ENCODE measurements around the gene RBM38.
"Not testable (repeated sequence)": the region's sequence is repeated elsewhere in the genome, so short reads cannot be mapped to it uniquely, and the experiment has no call there.

The RBM38 gene

DNA sequence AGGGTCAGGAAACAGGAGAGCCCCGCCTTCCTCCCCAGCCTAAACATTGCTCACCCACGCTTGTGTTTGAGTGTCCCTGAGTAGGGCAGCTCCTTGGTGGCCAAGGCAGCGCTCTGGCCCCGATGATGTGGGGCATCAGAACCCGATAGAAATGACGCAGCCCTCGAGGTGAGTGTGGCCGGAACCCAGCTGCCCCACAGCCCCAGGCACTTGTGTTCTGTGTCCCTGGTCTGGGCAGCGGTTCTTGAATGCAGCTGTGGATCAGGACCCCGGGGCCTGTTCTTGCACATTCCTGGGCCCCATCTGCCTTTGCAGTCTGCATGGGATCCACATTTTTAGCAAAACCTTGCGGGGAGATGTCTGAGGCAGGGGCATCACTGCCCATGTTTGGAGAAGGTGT is 12.8 kb downstream of the RBM38 start:
- no peak for DNase-seq

DNA sequence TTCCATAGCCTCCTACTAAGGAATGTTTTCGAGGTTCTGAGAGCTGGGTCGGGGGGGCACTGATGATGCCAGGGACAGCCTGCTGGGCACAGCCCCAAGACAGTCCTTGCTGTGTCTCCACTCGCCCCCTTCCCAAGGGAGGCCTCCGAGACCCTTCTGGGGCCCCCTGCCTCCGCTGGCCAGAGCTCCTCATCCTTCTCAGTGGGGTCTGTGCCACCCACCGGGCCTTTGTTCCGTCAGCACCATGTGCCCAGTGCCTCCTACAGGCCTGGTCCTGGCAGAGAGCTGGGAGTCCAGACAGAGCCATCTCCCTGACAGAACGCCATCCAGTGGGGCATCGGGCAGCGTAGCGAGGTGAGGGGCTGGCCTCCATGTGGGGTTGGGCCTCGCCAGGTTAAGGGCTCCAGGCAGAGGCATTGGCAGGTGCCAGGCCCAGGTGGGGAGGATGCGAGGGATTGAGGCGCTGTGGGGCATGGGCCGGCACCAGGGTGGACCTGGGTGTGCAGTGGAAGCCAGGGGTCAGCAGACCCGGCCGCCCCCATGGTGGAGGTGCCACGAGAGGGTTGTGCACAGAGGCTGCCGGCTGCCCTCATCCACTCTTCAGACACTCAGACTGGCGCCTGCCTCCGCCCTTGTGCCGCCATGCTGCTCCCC is 13.3 kb downstream of the RBM38 start:
- no peak for DNase-seq

DNA sequence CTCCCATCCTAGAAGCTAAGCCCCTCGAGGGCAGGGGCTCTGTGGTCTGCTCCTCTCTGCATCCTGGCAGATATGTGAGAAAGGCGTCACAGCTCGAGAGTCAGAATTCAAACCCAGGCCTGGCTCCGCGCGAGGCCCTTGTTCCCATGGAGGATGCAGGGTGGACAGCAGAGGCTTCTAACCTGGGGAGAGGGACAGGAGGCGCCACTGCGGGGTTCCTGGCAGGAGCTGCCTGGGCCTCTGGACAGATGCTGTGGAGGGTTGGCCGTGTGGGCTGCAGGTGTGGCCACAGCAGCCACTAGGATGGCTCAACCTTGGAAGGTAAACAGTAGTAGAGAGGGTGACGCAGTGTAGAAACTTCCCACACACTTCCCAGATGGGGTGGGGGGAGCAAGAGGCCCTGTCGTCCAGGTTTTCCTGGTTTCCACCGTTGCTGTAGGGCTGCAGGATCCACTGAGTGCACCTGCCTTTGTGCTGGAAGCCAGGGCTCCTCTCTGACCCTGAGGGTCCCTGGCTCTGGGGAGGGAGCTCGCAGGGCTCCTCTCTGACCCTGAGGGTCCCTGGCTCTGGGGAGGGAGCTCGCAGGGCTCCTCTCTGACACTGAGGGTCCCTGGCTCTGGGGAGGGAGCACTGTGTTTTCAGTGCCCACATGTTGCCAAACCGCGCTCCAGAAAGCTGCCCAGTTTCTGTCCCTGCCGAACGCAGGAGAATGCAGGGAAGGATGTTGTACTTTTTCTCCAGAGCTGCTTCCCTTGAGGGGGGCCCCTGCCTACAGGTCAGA is 14.2 kb downstream of the RBM38 start:
- DNase-seq: no peak

DNA sequence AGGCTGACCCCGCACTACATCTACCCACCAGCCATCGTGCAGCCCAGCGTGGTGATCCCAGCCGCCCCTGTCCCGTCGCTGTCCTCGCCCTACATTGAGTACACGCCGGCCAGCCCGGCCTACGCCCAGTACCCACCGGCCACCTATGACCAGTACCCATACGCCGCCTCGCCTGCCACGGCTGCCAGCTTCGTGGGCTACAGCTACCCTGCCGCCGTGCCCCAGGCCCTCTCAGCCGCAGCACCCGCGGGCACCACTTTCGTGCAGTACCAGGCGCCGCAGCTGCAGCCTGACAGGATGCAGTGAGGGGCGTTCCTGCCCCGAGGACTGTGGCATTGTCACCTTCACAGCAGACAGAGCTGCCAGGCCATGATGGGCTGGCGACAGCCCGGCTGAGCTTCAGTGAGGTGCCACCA is 16.4 kb downstream of the RBM38 start:
- no peak for DNase-seq

DNA sequence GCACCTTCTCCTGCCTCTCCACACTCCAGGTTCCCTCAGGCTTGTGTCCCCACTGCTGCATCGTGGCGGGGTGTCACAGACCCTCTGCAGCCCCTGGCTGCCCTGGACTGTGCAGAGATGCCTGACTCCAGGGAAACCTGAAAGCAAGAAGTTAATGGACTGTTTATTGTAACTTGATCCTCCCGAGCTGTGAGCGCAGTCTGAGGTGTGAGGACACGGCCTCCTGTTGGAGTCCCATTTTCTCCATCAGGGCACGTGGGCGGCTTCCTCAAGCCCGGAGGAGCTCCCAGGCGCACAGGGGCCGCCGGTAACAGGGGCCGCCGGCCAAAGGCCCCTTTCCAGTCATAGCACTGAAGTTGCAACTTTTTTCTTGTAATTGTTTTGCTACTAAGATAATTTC is 16.9 kb downstream of the RBM38 start:
- DNase-seq: no peak

DNA sequence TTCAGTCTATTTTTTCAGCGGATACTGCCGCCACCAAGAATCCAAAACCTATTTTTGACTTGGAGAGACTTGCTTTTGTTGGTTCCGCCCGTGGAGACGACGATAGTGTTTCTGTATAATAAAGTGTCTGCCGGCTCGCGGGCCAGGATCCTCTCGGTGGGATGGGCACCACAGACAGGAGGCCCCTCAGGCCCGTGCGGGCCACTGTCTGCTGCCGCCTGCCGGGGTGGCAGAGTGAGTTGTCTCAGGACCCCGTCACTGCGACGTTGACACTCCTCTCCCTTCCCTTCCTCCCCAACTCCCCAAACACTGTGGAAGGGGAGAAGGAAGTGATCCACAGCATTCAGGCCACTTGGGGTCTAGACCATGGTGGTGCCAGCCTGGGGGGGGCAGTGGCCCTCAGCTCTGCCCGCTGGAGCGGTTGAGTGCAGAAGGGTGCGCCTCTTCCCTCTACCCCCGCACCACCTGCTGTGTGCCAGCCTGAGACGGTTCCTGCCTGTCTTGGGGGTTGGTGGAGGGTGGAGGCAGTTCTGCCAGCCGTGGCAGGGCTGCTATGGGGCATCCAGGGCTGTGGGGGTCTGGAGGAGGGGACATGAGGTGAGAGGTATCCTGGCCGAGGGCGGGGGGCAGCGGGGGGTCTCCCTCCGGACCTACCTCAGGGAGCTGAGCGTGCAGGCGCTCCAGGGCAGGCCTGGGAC is 17.5 kb downstream of the RBM38 start:
- no peak for DNase-seq

DNA sequence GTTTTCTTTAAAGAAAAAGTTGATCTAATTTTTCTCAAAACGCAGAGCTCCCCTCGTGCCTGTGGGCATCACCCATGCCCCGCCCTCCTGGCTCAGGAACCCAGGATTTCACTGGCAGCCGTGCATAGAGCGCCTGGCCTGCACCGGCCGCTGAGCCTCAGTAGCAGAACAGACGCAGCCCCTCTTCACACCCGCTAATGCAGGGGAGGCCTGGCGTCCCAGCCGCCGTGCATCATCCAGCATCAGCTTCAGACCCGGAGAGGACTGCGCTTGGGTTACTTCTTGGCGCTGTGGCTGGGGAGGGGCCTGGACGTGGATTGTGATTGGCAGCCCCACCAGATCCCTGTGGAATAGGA is 18.1 kb downstream of the RBM38 start:
- DNase-seq: no peak

DNA sequence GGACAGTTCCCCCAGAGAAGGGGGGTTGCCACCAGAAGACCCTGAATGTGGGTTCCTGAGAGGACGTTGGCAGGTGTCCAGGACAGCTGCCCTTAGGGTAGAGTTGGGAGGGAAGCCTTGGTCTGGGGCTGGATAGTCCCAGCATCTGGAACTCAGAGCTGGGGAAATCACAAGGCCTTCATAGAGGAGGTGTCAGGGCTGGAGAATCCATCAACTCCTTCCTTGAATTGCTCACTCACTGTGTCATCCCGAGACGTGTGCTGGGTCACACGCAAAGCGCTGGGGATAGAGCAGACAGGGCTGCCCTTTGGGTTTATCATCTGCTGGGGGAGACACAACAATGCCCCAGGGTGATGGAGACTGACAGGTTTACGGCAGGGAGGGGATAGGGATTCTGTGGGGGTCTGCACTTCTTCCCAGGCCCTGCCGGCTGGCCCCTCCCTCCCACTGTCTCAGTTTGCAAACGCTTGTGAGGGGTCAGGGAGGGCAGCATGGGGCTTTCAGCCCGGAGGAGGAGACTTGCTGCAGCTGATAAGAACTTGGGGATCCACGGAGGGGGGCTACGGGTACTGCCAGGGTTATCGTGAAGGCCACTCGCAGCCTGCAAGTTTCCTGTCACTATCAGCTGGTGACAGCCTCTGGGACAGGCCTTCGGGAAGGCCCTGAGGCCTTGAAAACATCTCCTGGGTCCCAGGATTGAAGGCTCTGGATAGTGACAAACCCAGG is 18.6 kb downstream of the RBM38 start:
- DNase-seq: no peak

DNA sequence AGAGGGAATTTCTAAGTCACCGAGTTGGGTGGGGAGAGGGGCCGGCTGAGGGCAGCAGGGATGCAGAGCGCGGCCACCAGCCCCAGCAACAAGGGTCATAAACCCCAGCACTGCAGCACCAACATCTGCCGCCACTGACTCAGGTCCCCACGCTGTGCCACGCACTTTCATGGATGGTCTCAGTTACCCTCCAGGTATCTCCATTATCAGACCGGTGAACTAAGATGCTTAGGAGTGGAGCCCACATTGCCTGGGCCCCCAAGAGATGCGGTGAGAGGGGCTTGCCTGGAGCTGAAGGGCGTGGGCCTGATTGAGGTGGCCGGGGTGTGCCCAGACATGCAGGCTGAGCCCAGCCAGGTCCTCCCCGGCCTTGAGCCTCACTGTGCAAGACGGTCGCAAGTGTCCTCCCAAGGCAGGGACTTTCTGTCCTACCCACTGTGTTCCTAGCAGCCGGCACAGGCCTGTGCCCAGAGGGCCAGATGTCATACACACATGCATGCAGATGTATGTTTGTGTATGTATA is 19.3 kb downstream of the RBM38 start:
- DNase-seq: no peak

DNA sequence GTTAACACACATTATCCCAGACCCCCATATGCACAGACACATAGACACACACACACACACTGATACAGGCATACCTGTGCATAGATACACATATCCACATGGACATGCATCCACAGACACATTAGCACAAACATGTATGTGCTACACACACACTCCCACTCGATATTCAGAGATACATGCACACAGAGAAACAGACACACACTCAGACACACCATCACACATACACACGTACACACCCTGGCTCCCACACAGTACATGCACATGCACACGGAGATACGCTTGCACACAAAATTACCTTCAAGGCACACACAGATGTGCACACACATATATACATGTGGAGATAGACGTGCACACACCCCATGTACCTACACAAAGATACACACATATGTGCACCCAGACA is 19.7 kb downstream of the RBM38 start:
- DNase-seq: no peak

DNA sequence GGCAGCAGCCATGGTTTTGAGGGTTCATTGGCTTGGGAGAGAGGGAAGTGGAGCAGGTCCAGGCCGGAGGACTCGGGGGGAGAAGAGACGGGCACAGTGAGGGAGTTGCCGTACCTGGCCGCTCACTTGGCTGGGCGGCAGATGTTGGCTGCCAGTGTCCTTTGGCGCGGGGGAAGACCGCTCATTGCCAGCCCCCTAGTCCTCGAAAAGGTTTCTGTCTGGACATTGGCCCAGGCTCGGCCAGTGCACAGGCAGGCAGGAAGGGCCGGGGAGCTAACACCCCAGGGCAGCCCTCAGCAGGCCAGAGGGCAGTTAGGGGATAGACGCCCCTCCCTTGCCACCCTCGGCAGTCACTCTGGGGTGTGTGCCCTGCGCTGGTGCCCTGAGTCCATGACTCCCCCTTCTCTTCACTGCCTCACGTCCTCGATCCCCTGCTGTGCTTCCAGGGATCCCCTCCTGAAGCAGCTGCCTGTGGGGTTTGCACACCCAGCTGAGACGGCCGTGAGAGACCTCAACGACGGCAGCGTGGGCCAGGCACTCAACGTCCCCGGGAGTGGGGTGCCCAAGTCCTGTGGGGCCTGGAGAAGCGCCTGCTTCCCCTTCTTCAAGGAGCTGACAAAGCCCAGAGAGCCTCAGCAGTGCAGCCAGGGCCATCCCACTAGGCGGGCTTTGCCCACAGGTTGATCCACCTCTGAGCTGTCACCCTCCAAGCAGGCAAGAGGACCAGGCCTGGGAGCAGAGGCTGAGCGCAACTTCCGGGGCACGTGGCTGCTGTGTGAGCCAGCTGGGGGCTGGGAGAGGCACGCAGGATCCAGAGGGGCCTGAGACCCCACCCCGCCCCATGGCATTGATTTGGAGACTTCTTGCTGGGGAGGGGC is 20.4 kb downstream of the RBM38 start:
- no peak for DNase-seq

DNA sequence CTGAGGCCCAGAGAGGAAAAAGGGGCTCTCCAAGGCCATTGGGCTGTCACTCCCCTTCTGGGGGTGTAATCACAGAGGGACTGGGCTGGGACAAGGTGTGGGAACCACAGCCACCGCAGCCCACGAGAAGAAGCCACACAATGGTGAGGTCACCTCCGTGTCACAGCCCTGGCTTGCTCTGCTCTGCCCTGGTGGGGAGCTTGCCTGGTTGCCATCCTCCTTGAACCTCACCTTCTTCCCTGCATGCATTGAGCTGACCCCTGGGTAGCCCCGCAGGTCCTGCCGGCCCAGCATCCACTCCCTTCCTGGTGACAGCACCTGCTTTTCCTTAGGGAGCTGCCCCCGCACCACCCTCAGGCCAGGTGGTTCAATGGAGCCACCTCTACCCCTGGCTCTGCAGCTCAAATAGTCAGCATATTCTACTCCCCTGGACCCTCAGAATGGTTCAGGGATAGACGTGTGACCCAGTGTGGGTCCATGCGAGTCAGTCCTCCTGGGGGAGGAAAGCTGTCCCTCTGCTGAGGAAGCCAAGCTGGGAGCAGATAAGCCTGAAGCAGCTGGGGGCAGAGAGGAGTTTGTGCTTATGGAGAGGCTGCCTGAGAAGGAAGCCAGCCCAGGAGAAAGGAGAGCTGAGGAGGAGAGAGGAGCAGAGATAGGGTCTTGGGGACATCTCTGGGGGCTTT is 21.3 kb downstream of the RBM38 start:
- no peak for DNase-seq

DNA sequence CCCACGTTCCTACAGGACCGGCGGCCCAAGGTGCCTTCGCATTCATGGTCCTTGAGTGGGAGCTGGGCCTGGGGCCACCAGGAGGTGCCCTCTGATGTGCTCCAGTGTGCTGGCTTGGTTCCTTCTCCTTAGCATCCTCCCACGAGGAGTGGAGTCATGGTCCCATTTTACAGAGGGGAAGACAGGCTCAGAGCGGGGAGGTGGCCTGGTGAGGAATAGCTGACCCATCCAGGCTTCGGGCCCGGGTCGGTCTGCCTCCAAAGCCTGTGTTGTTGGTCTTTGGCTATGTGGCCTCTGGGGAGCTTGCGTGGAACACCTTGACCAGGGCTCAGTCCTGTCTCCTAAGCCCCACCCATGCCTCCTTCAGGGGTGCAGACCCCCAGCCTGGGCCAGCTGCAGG is 22.8 kb downstream of the RBM38 start:
- no peak for DNase-seq

DNA sequence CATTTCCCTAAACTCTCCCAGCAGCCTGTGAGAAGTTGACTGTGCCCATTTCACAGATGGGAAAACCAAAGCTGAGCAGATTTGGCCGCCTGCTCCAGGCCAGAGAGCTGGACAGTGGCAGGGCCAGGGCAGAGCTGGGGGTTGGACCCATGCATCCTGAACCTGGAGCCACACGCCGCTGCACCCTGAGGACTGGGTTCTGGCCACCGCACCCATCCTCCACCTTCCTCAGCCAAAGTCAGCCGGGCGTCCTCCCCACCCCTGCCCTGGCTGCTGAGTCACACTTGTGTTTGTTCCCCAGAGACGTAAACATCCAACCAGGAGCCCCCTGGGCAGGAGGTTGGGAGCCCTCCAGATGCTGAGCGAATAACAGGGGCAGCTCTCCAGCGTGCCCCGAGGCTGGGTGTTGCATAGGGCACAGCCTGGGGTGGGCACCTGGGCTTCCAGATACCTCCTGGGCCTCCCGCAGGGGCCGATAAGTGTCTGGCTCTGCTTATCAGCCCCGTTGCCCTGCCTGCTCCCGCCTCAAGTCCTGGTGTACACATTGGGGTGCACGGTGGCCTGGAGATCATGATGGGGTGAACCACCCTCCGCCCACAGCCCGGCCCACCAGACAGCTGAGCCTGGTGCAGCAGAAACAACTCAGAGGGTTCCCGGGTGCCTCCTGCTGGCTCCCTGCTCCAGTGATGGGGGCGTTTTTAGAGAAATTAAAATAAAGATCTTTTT is 23.8 kb downstream of the RBM38 start:
- DNase-seq: no peak

DNA sequence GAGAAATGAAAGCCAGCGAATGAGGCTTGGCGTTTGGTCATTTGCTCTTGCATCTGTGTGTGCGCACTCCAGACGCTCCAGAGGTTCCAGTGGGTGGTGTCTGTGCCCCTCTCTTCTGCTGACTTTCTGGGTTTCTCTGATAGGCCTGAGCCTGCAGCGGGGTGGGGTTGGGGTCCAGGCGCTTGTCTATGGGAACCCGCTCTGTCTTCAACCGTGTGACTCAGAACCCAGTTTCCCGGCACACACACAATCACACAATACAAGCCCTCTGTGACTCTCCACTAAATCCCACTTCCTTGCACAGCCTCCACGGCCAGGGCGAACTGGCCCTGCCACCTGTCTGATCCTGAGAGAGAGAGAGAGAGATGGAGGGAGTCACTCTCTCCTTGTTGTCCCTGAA is 24.6 kb downstream of the RBM38 start:
- DNase-seq: no peak

DNA sequence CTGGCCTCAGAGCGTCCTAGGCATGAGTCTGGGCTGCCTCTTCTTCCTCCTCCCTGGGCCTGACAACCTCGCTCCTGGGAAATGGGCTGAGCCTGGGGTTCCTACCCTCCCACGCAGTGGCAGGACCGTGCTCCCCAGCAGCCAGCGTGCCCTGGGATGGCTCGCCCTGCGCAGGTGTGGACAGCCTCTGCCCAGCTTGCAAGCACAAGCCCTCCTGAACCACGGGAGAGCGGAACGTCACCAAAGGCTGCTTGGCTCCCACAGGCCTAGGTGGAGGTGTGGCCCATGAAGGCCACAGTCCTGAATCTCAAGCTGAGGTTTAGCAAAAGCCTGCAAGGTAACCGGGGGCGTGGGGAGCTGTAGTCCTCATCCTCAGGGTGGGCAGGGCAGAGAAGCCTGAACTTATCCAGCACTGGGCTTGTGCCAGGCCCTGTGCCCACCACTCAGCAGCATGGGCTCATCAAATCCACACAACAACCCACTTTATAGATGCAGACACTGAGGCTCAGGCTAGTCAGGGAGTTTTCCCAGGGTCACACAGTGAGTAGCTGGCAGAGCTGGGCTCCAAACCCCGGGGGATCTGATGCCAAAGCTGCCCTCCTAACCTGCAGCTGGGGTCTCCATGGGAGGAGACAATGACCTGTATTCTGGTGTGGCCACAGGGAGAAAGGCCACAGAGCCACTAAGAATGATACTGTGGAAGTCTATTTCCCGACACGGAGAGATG is 25.3 kb downstream of the RBM38 start:
- no peak for DNase-seq

DNA sequence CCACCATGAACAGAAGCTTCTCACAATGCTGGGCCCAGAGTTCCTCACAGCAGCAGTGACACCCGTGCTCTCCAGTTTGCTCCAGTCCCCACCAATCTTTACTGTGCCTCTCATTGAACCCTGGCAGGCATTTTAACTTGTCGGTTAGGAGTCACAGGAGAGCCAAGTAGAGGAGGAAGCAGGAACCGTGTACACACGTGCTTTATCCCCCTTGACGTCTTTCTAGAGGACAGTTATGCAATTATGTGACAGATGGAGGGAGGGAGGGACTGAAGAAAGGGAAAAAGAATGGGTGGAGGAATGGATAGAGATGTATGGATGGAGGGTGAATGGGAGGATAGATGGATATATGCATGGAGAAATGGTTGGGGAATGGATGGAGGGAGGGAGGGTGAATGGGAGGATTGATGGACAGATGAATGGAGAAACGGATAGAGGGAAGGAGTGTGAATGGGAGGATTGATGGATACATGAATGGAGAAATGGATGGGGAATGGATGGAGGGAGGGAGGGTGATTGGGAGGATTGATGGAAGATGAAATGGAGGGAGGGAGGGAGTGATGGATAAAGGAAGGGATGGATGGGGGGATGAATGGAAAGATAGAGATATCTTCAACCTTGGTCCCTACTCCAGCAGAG is 26.0 kb downstream of the RBM38 start:
- DNase-seq: no peak

DNA sequence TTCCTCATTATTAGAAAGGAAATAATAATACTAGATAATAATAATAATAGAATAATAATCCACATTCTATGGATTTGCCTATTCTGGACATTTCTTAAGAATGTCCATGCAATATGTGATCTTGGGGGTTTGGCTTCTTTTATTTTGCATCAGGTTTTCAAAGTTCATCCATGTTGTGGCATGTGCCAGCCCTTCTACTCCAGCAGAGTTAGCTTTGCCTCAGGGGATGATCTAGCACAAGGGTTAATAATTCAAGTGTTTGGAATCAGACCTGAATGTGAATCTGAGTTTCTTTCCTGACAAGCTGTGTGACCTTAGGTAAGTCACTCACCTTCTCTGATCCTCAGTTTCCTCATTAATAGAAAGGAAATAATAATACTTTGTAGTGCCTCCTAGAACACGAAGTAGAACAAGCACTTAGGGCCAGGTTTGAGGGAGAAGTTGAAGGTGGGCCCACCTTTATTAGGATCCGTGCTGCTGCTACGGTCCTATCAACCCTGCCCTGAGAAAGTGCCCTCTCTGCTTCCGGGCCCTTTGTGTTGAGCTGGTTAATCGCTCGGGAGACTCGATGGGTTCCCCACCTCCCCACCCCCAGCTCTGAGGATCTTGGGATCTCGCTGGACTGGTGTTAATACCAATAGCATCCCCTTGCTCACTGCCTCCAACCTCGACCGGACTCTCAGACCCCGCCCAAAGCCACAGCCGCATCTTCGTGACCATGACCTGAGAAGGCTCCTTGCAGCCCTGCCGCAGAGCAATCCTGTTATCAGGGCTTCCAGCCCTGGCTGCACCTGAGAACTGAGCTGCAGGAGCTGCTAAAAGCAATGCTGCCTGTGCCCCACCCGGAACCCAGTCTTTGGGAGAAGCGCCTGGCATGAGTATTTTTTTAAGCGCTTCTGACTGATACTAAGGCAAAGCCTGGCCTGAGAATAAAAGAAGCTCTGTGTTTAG is 26.9 kb downstream of the RBM38 start:
- DNase-seq: no peak

DNA sequence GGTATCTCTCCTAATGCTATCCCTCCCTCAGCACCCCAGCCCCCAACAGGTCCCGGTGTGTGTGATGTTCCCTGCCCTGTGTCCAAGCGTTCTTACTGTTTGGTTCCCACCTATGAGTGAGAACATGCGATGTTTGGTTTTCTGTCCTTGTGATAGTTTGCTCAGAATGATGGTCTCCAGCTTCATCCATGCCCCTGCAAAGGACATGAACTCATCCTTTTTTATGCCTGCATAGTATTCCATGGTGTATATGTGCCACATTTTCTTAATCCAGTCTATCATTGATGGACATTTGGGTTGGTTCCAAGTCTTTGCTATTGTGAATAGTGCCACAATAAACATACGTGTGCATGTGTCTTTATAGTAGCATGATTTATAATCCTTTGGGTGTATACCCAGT is 28.3 kb downstream of the RBM38 start:
- DNase-seq: not testable (repeated sequence)
